GM19035 (cell line): Measurements from ENCODE around the gene SYNGR4.

Experiments
- ATAC-seq: cut with Tn5 transposase; IDR thresholded peaks from one replicate; pipeline ENCODE4 v1.9.1; 2021; ENCODE audit not compliant: unreplicated experiment

The SYNGR4 gene

DNA sequence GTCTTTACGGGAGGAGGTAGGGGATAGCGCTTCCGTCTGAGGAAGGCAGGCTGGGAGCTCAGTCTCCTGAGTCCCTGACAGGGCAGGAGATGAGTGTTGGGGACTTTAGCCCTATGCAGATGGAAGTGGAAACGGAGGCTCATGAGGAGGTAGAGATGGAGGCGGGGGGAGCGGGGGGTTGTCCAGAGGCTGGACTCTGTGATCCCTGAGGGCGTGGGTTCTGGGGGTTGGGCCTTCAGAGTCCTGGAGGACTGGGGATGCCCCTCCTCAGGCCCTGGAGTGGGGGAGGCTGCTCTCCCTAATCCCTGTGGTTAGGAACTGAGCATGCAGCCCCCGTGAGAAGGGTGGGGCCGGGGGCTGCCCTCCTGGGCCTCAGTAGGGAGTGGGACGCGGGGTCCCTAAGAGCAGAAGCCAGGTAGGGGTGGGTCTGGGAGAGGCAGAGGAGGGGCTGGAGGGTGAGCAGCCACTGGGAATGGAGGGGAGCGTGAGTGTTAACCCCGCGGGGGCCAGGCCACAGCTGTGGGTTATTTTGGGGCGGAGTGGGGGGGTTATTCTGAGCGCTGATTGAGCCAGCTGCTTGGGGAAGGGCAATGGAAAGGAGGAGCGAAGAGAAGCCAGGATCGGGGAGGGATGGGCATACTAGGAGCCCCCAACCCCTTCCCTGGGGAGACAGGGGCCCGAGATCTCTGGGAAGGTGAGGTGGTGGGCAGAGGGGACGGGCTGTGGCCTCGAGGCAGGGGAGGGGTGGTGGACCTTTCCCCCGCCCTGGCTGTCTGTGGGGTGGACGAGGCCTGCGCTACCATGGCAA, 32.1 kb downstream of the SYNGR4 start:
- ATAC-seq, result no peak

GRCh38 chr19:48396824-48397176, 32.6 kb downstream of the SYNGR4 start:
- ATAC-seq, result no peak

GRCh38 chr19:48397263-48398101, 33.3 kb downstream of the SYNGR4 start:
- ATAC-seq, result no peak

GRCh38 chr19:48398102-48398374, 33.9 kb downstream of the SYNGR4 start:
- no peak for ATAC-seq

GRCh38 chr19:48398375-48399235, 34.4 kb downstream of the SYNGR4 start:
- ATAC-seq, result peak; percentile 68

GRCh38 chr19:48400018-48400742, 36.0 kb downstream of the SYNGR4 start:
- ATAC-seq, result no peak

DNA sequence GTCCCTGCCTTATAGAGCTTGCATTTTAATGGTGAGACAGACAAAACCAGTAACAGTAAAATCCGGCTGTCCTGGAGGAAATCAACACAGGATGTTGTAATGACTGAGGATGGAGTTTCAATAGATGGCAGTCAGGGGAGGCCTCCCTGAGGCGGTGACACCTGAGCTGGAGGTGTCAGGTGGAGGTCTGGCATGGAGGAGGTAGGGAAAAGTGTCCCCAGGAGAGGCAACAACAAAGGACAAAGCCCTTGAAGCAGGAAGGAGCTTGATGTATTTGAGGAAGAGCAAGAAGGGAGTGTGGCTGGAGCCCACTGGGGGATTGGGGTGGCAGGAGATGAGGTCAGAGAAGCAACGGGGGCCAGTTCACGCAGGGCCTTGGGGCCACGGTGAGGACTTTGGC, 37.1 kb downstream of the SYNGR4 start:
- no peak for ATAC-seq

DNA sequence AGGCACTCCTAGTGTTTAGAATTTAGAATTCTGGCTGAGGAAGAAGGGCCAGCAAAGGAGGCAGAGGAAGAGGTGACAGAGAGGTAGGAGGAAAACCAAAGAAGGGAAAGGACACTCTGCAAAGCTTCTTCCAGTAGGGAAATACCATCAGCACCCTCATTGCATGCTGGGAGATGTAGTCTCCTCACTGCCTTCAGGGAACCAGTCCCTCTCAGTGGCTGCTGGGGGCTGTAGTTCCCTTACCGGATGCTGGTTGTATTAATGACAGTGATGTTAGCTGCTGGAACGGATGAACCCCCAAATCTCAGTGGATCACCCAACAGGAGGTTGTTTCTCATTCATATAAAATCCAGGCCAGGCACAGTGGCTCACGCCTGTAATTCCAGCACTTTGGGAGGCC, 39.4 kb downstream of the SYNGR4 start:
- peak; percentile 60 for ATAC-seq

DNA sequence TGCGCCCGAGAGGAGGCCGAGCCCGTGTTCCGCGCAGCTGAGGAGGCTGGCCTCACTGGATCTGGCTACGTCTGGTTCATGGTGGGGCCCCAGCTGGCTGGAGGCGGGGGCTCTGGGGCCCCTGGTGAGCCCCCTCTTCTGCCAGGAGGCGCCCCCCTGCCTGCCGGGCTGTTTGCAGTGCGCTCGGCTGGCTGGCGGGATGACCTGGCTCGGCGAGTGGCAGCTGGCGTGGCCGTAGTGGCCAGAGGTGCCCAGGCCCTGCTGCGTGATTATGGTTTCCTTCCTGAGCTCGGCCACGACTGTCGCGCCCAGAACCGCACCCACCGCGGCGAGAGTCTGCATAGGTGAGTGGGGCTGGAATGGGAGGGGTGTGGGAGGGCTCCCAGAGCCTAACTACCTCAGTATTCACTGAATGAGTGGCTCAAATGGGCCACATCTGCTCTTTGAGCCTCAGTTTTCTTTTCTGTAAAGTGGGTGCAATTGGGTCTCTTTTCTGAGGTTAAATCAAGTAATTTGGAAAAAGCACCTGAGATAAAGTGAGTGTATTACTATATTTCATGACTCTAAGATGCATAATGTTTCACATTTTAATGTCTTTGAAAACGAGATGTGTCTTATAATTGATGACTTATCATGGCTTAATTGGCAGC, 41.0 kb downstream of the SYNGR4 start:
- ATAC-seq, result no peak

DNA sequence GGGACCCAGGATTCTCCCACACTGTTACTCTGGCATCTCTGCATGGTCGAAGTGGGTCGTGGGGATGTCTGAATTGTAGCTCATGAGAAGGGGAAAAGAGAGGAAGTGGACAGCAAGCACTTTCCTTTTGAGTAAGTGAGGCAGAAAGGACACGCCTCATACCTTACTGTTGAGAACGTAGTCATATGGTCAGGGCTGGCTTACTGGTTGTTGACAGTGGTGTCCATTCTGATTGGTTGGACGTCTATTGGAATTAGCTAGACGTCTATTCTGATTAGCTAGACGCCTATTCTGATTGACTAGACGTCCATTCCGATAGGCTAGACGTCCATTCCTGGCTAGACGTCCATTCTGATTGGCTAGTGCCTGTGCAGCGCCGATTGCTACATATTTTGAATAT, 41.7 kb downstream of the SYNGR4 start:
- no peak for ATAC-seq

DNA sequence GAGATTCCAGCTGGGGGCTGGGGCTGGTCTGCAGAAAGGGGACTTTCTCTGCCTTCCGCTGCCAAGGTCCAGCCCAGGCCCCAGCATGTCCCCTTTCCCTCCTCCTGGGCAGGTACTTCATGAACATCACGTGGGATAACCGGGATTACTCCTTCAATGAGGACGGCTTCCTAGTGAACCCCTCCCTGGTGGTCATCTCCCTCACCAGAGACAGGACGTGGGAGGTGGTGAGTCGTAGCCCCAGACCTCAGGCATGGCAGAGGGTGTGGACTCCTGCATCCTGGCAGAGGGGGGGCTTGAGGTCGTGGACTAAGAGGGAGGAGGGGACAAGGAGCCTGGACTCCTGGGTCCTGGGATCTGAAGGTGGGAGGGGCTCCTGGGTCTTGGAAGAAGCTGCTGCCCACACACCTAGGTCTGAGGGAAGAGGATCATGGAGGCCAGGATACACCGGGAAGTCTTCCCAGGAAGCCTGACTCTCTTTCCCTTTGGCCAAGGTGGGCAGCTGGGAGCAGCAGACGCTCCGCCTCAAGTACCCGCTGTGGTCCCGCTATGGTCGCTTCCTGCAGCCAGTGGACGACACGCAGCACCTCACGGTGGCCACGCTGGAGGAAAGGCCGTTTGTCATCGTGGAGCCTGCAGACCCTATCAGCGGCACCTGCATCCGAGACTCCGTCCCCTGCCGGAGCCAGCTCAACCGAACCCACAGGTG, 49.9 kb downstream of the SYNGR4 start:
- no peak for ATAC-seq

DNA sequence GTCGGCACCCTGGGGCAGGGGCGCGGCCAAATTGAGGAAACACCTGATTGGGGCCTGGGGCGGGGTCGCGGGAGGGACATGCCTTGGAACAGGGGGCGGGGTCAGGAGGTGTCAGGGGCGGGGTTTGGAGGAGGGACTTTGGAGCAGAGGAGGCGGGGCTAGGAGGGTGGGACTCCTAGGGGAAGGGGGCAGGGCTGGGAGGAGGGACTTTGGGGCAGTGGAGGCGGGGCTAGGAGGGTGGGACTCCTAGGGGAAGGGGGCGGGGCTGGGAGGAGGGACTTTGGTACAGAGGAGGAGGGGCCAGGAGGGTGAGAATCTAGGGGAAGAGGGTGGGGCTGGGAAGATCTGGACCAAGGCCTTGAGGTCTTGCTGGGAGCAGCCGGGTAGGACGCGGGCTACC, 51.2 kb downstream of the SYNGR4 start:
- no peak for ATAC-seq

- ATAC-seq, result no peak
Observed at GRCh38 chr19:48415806-48416221, 51.6 kb downstream of the SYNGR4 start.

- ATAC-seq, result no peak
Observed at GRCh38 chr19:48417421-48417820, 53.3 kb downstream of the SYNGR4 start.

- ATAC-seq, result no peak
Observed at GRCh38 chr19:48418317-48419064, 54.3 kb downstream of the SYNGR4 start.

DNA sequence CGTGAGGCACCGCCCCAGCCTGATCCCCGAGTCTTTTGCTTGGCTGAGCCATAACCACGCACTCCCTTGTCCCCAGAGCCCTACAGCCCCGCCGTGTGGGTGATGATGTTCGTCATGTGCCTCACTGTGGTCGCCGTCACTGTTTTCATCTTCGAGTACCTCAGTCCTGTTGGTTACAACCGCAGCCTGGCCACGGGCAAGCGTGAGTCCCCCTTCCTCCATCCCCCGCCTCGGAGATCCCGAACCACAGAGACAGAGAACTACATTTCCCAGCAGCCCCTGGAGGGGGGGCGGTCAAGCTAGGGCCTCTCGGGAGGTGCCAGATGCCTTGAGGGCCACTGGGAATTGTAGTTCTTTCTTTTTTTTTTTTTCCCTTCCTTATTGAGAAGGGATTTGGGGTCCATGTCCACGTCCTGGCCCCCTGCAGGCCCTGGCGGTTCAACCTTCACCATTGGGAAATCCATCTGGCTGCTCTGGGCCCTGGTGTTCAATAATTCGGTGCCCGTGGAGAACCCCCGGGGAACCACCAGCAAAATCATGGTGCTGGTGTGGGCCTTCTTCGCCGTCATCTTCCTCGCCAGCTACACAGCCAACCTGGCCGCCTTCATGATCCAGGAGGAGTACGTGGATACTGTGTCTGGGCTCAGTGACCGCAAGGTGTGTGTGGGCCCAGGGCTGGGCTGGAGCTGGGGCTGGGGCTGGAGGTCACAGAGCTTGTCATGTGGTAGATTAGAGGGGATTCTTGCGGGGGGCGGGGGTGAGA, 55.2 kb downstream of the SYNGR4 start:
- no peak for ATAC-seq

GRCh38 chr19:48421548-48421947, 57.4 kb downstream of the SYNGR4 start:
- no peak for ATAC-seq

GRCh38 chr19:48424694-48425219, 60.6 kb downstream of the SYNGR4 start:
- ATAC-seq, result no peak
